ENCODE results near the gene PLXDC1.
"Not testable (repeated sequence)": the region's sequence is repeated elsewhere in the genome, so short reads cannot be mapped to it uniquely, and the experiment has no call there.

Gene PLXDC1

GRCh38 chr17:39057701-39058206 lies 93.7 kb downstream of the PLXDC1 start:
- no peak for DNase-seq

DNA sequence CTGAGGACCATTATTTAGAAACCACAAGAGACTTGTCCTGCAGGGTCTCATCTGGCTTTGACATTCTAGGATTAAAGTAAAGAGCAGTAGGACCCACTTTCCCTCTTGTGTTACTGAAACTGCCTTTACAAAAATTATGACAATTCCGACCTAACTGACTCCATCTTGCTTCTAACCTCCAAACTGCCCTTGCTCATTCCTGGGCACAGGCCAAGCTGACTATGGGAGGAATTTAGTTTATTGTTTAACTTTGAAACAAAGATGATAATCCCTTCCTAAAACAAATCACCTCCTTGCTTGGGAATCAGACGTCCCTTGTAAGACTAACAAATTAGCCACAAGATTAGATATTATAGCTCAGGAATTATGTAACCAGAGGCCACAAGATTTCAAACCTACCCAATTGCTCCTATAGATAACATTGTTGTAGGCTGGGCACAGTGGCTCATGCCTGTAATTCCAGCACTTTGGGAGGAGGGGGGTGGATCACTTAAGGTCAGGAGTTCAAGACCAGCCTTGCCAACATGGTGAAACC lies 97.3 kb downstream of the PLXDC1 start:
- DNase-seq: no peak

DNA sequence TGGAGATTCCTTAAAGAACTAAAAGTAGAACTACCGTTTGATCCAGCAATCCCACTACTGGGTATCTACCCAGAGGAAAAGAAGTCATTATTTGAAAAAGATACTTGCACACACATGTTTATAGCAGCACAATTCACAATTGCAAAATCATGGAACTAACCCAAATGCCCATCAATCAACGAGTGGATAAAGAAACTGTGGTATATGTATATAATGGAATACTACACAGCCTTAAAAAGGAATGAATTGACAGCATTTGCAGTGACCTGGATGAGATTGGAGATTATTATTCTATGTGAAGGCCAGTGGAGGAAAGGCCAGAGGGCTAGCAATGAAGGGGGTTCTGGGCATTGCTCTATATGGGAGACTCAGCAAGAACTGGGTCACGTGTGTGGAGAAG lies 99.0 kb downstream of the PLXDC1 start:
- DNase-seq: not testable (repeated sequence)

- DNase-seq: no peak
These were observed 100.3 kb downstream of the PLXDC1 start for GRCh38 chr17:39051001-39051585.

DNA sequence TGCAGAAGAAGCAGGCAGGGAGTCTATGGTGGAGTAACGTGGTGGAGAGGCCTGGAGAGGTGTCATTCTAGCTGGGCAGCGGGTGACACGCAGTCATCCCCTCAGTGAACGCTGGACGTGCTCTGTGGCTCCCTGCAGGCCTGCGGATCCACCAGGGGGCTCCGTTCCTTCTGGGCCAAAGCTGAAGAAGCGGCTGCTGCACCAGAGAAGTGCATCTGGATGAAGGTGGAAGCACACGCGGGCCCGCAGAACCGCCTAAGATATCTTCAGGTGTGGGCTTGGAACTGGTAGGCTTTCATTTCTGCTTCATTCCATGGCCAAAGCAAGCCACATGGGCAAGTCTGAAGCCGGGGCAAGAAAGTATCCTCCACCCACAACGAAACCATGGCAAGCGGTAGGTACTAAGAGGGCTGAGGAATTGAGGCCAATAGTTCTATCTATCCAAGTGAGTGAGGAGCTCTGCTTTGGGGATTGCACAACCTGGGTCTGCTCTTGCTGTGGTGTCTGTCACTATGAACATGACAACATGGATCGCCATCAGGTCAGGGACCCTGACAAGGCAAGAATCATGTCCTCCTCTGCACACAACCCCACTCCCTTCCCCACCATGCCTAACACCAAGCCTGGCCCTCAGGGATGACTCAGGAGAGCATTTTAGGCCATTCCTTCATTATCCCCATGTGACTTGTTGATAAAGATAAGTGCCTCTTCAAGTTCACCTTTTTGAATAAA lies 105.3 kb downstream of the PLXDC1 start:
- no peak for DNase-seq

GRCh38 chr17:39036009-39036408 lies 115.4 kb downstream of the PLXDC1 start:
- DNase-seq: no peak

- not testable (repeated sequence) for DNase-seq
These were observed 115.9 kb downstream of the PLXDC1 start for GRCh38 chr17:39035578-39035977.

- DNase-seq: no peak
These were observed 122.7 kb downstream of the PLXDC1 start for GRCh38 chr17:39028690-39029089.

- no peak for DNase-seq
These were observed 123.9 kb downstream of the PLXDC1 start for GRCh38 chr17:39027455-39028035.

- no peak for DNase-seq
These were observed 124.4 kb downstream of the PLXDC1 start for GRCh38 chr17:39026980-39027451.

DNA sequence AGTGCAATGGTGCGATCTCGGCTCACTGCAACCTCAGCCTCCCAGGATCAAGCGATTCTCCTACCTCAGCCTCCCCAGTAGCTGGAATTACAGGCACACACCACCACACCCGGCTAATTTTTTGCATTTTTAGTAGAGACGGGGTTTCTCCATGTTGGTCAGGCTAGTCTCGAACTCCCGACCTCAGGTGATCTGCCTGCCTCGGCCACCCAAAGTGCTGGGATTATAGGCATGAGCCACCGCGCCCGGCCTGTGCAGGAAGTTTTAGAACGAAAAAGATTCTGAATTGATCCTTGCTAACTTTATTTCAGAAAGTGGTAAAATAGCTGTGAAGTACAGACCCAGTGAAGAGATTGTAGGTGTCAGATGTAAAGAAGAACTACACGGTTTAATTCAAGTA lies 125.1 kb downstream of the PLXDC1 start:
- DNase-seq: not testable (repeated sequence)

- DNase-seq: no peak
These were observed 128.5 kb downstream of the PLXDC1 start for GRCh38 chr17:39022924-39023323.

GRCh38 chr17:39020037-39020436 lies 131.4 kb downstream of the PLXDC1 start:
- not testable (repeated sequence) for DNase-seq

- DNase-seq: no peak
These were observed 132.9 kb downstream of the PLXDC1 start for GRCh38 chr17:39018267-39019134.

- DNase-seq: no peak
These were observed 135.0 kb downstream of the PLXDC1 start for GRCh38 chr17:39016193-39017153.

- DNase-seq: no peak
These were observed 135.9 kb downstream of the PLXDC1 start for GRCh38 chr17:39015546-39015935.

GRCh38 chr17:39014795-39015545 lies 136.5 kb downstream of the PLXDC1 start:
- no peak for DNase-seq

DNA sequence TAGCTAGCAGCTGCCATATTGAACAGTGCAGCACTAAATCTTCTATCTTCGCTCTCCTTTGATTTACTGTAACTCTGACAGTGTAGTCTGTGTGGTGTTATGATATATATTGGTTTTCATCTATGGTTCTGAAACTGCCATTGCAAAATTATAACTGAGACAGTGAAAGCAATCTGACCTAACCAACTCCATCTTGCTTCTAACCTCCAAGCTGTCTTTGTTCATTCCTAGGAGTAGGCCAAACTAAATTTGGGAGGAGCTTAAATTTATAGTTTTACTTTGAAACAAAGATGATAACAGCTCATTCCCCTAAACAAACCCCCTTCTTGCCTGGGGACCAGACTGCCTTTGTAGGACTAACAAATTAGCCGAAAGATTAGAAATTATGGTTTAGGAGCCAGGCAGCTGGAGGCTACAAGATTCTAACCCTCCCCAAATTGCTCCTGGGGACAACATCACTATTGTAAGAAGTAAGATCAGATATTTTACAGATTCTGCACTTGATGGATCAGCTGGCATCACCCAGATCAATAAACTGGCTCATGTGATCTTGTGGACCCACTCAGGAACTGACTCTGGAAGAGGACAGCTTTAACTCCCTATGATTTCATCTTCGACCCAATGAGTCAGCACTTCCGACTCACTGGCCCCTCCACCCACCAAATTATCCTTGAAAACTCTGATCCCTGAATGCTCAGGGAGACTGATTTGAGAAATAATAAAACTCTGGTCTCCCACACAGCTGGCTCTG lies 137.2 kb downstream of the PLXDC1 start:
- DNase-seq: no peak

All from NCI-H526 treated with DMSO at 0.1 percent for 48 hours (cell line).